ENCODE results near the gene VPS29.

- TF ChIP-seq CTCF (conservative IDR thresholded peaks at IDR 0.05; ENCODE audit: low read depth, low read length) (no peak), CEBPB (IDR thresholded peaks at IDR 0.05; ENCODE audit: low read depth, low read length) (no peak), BHLHE40 (IDR thresholded peaks at IDR 0.05; ENCODE audit: low read depth, low read length) (no peak), POLR2A (IDR thresholded peaks at IDR 0.05; ENCODE audit: low read depth, low read length) (no peak), FOS (IDR thresholded peaks at IDR 0.05; ENCODE audit: low read depth, low read length) (no peak), CHD1 (IDR thresholded peaks at IDR 0.05; ENCODE audit: low read depth, low read length) (no peak), MAZ (IDR thresholded peaks at IDR 0.05; ENCODE audit: borderline replicate concordance, low read depth, low read length) (no peak), RAD21 (IDR thresholded peaks at IDR 0.05; ENCODE audit: low read length) (no peak)
Observed at GRCh38 chr12:110532644-110533043, 30.7 kb upstream of the VPS29 start.

Measured in IMR-90 (cell line).